ENCODE results near the gene SH2D3A.

- no peak for TF ChIP-seq POLR2A (IDR thresholded peaks at IDR 0.05)
- TF ChIP-seq, protein P1, sequence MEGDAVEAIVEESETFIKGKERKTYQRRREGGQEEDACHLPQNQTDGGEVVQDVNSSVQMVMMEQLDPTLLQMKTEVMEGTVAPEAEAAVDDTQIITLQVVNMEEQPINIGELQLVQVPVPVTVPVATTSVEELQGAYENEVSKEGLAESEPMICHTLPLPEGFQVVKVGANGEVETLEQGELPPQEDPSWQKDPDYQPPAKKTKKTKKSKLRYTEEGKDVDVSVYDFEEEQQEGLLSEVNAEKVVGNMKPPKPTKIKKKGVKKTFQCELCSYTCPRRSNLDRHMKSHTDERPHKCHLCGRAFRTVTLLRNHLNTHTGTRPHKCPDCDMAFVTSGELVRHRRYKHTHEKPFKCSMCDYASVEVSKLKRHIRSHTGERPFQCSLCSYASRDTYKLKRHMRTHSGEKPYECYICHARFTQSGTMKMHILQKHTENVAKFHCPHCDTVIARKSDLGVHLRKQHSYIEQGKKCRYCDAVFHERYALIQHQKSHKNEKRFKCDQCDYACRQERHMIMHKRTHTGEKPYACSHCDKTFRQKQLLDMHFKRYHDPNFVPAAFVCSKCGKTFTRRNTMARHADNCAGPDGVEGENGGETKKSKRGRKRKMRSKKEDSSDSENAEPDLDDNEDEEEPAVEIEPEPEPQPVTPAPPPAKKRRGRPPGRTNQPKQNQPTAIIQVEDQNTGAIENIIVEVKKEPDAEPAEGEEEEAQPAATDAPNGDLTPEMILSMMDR (IDR thresholded peaks at IDR 0.05): no peak
Measured at GRCh38 chr19:6734096-6734696, 33.0 kb downstream of the SH2D3A start.
